LNCaP clone FGC (cell line): ENCODE measurements around the gene POLN.

Experiments
- DNase-seq: peaks from one replicate; pipeline ENCODE4 v3.0.0-alpha.2; 2011; ENCODE audit warnings: low read depth
- H3K4me3 ChIP-seq: 2 replicates; pipeline ENCODE4 v1.5.1; 2011; ENCODE audit warnings: mild to moderate bottlenecking, low read depth, low read length, control low read depth
- CTCF ChIP-seq: IDR thresholded peaks from 2 replicates; pipeline ENCODE4 v1.5.1; 2012; ENCODE audit warnings: mild to moderate bottlenecking; ENCODE audit not compliant: control insufficient read depth, insufficient read depth; ENCODE audit errors: extremely low read depth

POLN gene

GRCh38 chr4:2270341-2271165, 28.6 kb upstream of the POLN start:
- TF ChIP-seq CTCF = no peak
- DNase-seq = no peak
- H3K4me3 ChIP-seq = no peak overlapping the region

GRCh38 chr4:2269618-2270163, 27.8 kb upstream of the POLN start:
- no peak for TF ChIP-seq CTCF
- no peak for DNase-seq
- no peak overlapping the region for H3K4me3 ChIP-seq

GRCh38 chr4:2269206-2269531, 27.2 kb upstream of the POLN start:
- no peak for DNase-seq
- H3K4me3 ChIP-seq = no peak overlapping the region
- no peak for TF ChIP-seq CTCF

- no peak overlapping the region for H3K4me3 ChIP-seq
- no peak for DNase-seq
- TF ChIP-seq CTCF = no peak
Observed at GRCh38 chr4:2268357-2269205, 26.7 kb upstream of the POLN start.

GRCh38 chr4:2267841-2268240, 25.9 kb upstream of the POLN start:
- no peak for DNase-seq
- H3K4me3 ChIP-seq = no peak overlapping the region
- no peak for TF ChIP-seq CTCF

GRCh38 chr4:2267320-2267811, 25.4 kb upstream of the POLN start:
- no peak for DNase-seq
- TF ChIP-seq CTCF = no peak
- H3K4me3 ChIP-seq = no peak overlapping the region
